ENCODE data around the gene MORC3.
"Not testable (repeated sequence)": the region's sequence is repeated elsewhere in the genome, so short reads cannot be mapped to it uniquely, and the experiment has no call there.

Gene MORC3

GRCh38 chr21:36385233-36386030 is 65.4 kb downstream of the MORC3 start, which contains the start of gene CHAF1B:
TSS of gene CHAF1B (plus strand) at chr21:36385392. CDS start at chr21:36386137, 745 bp downstream.
- FAIRE-seq = no peak

- FAIRE-seq = no peak
These were observed 66.1 kb downstream of the MORC3 start for GRCh38 chr21:36386031-36386642.

GRCh38 chr21:36388096-36388495 is 68.1 kb downstream of the MORC3 start:
- no peak for FAIRE-seq

- FAIRE-seq = no peak
These were observed 68.8 kb downstream of the MORC3 start for GRCh38 chr21:36388835-36389234.

GRCh38 chr21:36391649-36392048 is 71.7 kb downstream of the MORC3 start:
- not testable (repeated sequence) for FAIRE-seq

GRCh38 chr21:36395353-36396111 is 75.5 kb downstream of the MORC3 start:
- no peak for FAIRE-seq

GRCh38 chr21:36396325-36396724 is 76.3 kb downstream of the MORC3 start:
- FAIRE-seq = no peak

- FAIRE-seq = no peak
These were observed 77.0 kb downstream of the MORC3 start for GRCh38 chr21:36396971-36397370.

- FAIRE-seq = no peak
These were observed 77.6 kb downstream of the MORC3 start for GRCh38 chr21:36397606-36398005.

GRCh38 chr21:36399736-36400135 is 79.7 kb downstream of the MORC3 start:
- not testable (repeated sequence) for FAIRE-seq

- FAIRE-seq = no peak
These were observed 80.7 kb downstream of the MORC3 start for GRCh38 chr21:36400719-36401118.

GRCh38 chr21:36402339-36402738 is 82.3 kb downstream of the MORC3 start:
- FAIRE-seq = no peak

- FAIRE-seq = no peak
These were observed 83.7 kb downstream of the MORC3 start for GRCh38 chr21:36403713-36404112.

- FAIRE-seq = no peak
These were observed 88.6 kb downstream of the MORC3 start for GRCh38 chr21:36408568-36408967.

- FAIRE-seq = no peak
These were observed 91.3 kb downstream of the MORC3 start for GRCh38 chr21:36411301-36411700.

GRCh38 chr21:36412916-36413315 is 92.9 kb downstream of the MORC3 start:
- no peak for FAIRE-seq

- no peak for FAIRE-seq
These were observed 95.4 kb downstream of the MORC3 start for GRCh38 chr21:36415375-36415774.

GRCh38 chr21:36419241-36419640 is 99.2 kb downstream of the MORC3 start:
- no peak for FAIRE-seq

- FAIRE-seq = peak; percentile 39
These were observed 100.0 kb downstream of the MORC3 start for GRCh38 chr21:36419996-36420395.

- no peak for FAIRE-seq
These were observed 100.8 kb downstream of the MORC3 start for GRCh38 chr21:36420571-36421339.

- no peak for FAIRE-seq
These were observed 102.5 kb downstream of the MORC3 start for GRCh38 chr21:36422279-36423098.
